Measurements from ENCODE around the gene BLTP2.

The BLTP2 gene

DNA sequence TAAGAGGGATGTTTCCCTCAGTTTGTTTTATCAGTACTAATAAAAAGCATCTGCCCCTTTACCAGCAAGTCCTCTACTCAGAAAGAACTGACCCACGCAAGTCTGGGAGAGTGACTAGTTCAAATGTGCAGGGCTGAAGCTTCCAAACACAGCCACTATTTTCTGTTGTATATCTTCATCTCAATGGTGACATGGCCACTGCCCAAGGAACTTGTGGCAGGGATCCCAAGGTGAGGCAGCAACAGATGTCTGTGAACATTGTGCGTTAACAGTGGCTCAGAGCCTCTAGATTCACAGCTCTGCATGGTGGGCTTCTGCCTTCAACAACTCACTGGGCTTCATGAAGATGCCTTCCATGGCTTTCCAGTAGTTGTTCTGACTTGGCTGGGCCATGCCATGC is 3.7 kb upstream of the BLTP2 start:
- H3K4me3 ChIP-seq (ENCODE audit: low read depth, low read length), result no peak overlapping the region
- no peak for TF ChIP-seq CTCF (IDR thresholded peaks at IDR 0.05; ENCODE audit: low read depth, low read length)
- no peak for DNase-seq (ENCODE audit: low read depth, low spot score)
- in situ Hi-C loops (cut with HindIII; ENCODE audit: low sequenced_read_pairs), result no loop called here

DNA sequence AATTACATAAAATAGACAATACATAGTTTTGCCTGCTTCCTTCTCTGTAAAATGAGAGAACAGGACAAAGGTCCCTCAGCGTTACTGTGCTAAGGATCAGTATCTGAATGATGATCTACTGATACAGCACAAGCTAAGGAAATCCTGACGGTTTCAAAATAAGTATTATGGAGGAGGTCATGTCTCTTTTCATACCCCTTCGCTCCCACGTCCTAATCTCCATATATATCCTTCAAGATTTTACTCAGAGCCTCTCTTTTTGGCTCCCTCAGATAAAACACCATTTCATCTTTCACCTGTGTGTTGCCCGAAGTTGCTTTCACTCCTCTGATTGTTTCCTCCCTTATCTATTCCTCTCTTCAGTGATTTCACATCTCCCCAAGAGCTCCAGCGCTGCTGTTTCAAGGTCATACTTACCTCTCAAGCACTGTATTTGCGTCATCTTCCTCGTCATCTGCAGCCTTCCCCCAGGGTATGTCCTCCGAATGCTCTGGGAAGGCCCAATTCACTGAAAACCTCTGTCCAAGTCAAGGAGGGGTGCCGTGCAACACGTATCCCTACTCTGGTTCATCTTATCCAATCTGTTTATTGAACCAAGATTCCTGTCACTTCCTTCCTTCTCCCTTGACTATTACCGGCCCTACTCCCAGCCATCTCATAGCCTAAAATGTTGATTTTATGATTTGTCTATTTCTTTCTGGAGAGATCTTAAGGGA is 1.2 kb upstream of the BLTP2 start:
- no peak overlapping the region for H3K4me3 ChIP-seq (ENCODE audit: low read depth, low read length)
- no peak for TF ChIP-seq CTCF (IDR thresholded peaks at IDR 0.05; ENCODE audit: low read depth, low read length)
- in situ Hi-C loops (cut with HindIII; ENCODE audit: low sequenced_read_pairs), result no loop called here
- no peak for DNase-seq (ENCODE audit: low read depth, low spot score)

DNA sequence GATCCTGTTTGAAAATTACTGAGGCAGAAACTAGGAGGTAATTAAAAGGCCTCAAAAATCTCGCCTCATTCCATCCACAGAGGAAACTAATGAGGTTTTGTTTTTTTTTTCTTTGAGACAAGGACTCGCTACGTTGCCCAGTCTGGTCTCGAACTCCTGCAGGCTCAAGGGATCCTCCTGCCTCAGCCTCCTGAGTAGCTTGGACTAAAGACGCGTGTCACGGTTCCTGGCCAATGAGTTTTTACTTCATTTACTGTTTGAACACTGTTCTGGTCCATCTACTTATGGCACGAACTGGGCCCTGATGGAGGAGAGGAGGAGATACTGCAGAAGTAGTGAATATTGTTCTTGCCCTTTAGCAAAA is 600 bp upstream of the BLTP2 start:
- in situ Hi-C loops (cut with HindIII; ENCODE audit: low sequenced_read_pairs), result no loop called here
- no peak for TF ChIP-seq CTCF (IDR thresholded peaks at IDR 0.05; ENCODE audit: low read depth, low read length)
- peak overlapping the region; percentile 50 for H3K4me3 ChIP-seq (ENCODE audit: low read depth, low read length)
- DNase-seq (ENCODE audit: low read depth, low spot score), result no peak

GRCh38 chr17:28643983-28644786 is 773 bp downstream of the BLTP2 start:
- DNase-seq (ENCODE audit: low read depth, low spot score), result peak; percentile 42
- TF ChIP-seq CTCF (IDR thresholded peaks at IDR 0.05; ENCODE audit: low read depth, low read length), result peak; percentile 52
- in situ Hi-C loops (cut with HindIII; ENCODE audit: low sequenced_read_pairs), result no loop called here
- H3K4me3 ChIP-seq (ENCODE audit: low read depth, low read length), result peak overlapping the region; percentile 90

- no peak for DNase-seq (ENCODE audit: low read depth, low spot score)
- H3K4me3 ChIP-seq (ENCODE audit: low read depth, low read length), result no peak overlapping the region
- in situ Hi-C loops (cut with HindIII; ENCODE audit: low sequenced_read_pairs), result no loop called here
- TF ChIP-seq CTCF (IDR thresholded peaks at IDR 0.05; ENCODE audit: low read depth, low read length), result no peak
Observed at GRCh38 chr17:28641579-28641978, 3.4 kb downstream of the BLTP2 start.

GRCh38 chr17:28635506-28635905 is 9.5 kb downstream of the BLTP2 start:
- in situ Hi-C loops (cut with HindIII; ENCODE audit: low sequenced_read_pairs), result no loop called here

More at GRCh38 chr17:28635506-28635905, 9.5 kb downstream of the BLTP2 start:
- TF ChIP-seq CTCF (IDR thresholded peaks at IDR 0.05; ENCODE audit: low read depth, low read length), result no peak
- H3K4me3 ChIP-seq (ENCODE audit: low read depth, low read length), result no peak overlapping the region
- no peak for DNase-seq (ENCODE audit: low read depth, low spot score)
